Measurements from ENCODE around the gene IKZF1. TPM values are rescaled to one million over a fixed set of nuclear protein-coding genes. Genes with fewer than 3 reads are reported as not detected.

Gene IKZF1
- total and polyA plus RNA-seq, 9 of the 15 experiments (the other 6 are each of a cell fraction or from before 2014, with no cell fraction given) = 12.6 to 85.3 (median 44.7) TPM

GRCh38 chr7:50335795-50336754 is 31.6 kb downstream of the IKZF1 start (continued):
- TF ChIP-seq REST (IDR thresholded peaks at IDR 0.05; ENCODE audit: borderline replicate concordance) (no peak), REST (CRISPR knock-in tag; IDR thresholded peaks at IDR 0.05; ENCODE audit: low read depth) (no peak), POLR2AphosphoS5 (IDR thresholded peaks at IDR 0.05; ENCODE audit: control insufficient read depth, insufficient read depth, low read depth, low read length) (no peak), ZNF512 (tag; IDR thresholded peaks at IDR 0.05) (no peak), MAX (CRISPR knock-in tag; IDR thresholded peaks at IDR 0.05) (peak; percentile 17; the same call in 1 of the 2 replicates), BCLAF1 (IDR thresholded peaks at IDR 0.05; ENCODE audit: borderline replicate concordance in 1 of 2, control insufficient read depth in 1 of 2, low read depth in 2 of 2, low read length in 1 of 2) (no peak), MEIS2 (IDR thresholded peaks at IDR 0.05; ENCODE audit: partially characterized antibody) (no peak), BRD4 (IDR thresholded peaks at IDR 0.05) (no peak), FOSL1 (tag; conservative IDR thresholded peaks at IDR 0.05) (peak; percentile 85), GATA2 (CRISPR knock-in tag; IDR thresholded peaks at IDR 0.05) (peak; percentile 37; the same call in 1 of the 2 replicates), ZNF561 (CRISPR knock-in tag; conservative IDR thresholded peaks at IDR 0.05) (no peak), SMC3 (conservative IDR thresholded peaks at IDR 0.05; ENCODE audit: insufficient read depth, low read depth, low read length) (no peak)
